Stimulated activated CD8-positive, alpha-beta memory T cell treated with anti-CD3 and anti-CD28 coated beads, Interleukin-4, amount 100 ng/mL, for 1 hour (primary cell): Measurements from ENCODE around the gene B3GNT9.

Experiments used
- DNase-seq, 2 donors: peaks; one replicate each; pipeline ENCODE4 v3.0.0-alpha.2; 2020; ENCODE audit warnings: low read depth in 2 of 2, low spot score in 1 of 2

B3GNT9 gene

GRCh38 chr16:67115639-67116038 is 35.2 kb downstream of the B3GNT9 start:
- DNase-seq = no peak

GRCh38 chr16:67114793-67115192 is 36.0 kb downstream of the B3GNT9 start:
- DNase-seq = no peak

- no peak for DNase-seq
Measured at GRCh38 chr16:67112591-67113399, 38.0 kb downstream of the B3GNT9 start.

- no peak for DNase-seq
Measured at GRCh38 chr16:67111951-67112444, 38.8 kb downstream of the B3GNT9 start.

- DNase-seq = peak; percentile 89 to 93
Measured at GRCh38 chr16:67109407-67110135, 41.2 kb downstream of the B3GNT9 start, which contains the start of gene PHAF1. TSS of gene PHAF1 (plus strand) at chr16:67109941. CDS start at chr16:67110176, 235 bp downstream.

- no peak for DNase-seq
Measured at GRCh38 chr16:67108931-67109406, 41.8 kb downstream of the B3GNT9 start.

GRCh38 chr16:67108489-67108888 is 42.3 kb downstream of the B3GNT9 start:
- no peak for DNase-seq

- DNase-seq = no peak
Measured at GRCh38 chr16:67105881-67106280, 44.9 kb downstream of the B3GNT9 start.

- no peak for DNase-seq
Measured at GRCh38 chr16:67105246-67105645, 45.6 kb downstream of the B3GNT9 start.

- DNase-seq = no peak
Measured at GRCh38 chr16:67104845-67105244, 46.0 kb downstream of the B3GNT9 start.

GRCh38 chr16:67104061-67104460 is 46.7 kb downstream of the B3GNT9 start:
- no peak for DNase-seq

GRCh38 chr16:67101311-67102082 is 49.3 kb downstream of the B3GNT9 start:
- no peak for DNase-seq

GRCh38 chr16:67100569-67101310 is 50.1 kb downstream of the B3GNT9 start:
- no peak for DNase-seq

GRCh38 chr16:67098599-67098998 is 52.2 kb downstream of the B3GNT9 start:
- no peak for DNase-seq
